ENCODE results near the gene ZNF516. TPM values are rescaled to one million over a fixed set of nuclear protein-coding genes. Genes with fewer than 3 reads are reported as not detected.

ZNF516 gene
- total RNA-seq, 1 donor from 2014 or later: 83.2 TPM

- no peaks in the 10 kb centered on the region for H3K9me3 Mint-ChIP-seq (ENCODE audit: unreplicated experiment)
- peaks cover 37% of the 10 kb centered on the region for H3K4me1 Mint-ChIP-seq (ENCODE audit: unreplicated experiment)
- peak overlapping the region; percentile 90 for H3K4me3 Mint-ChIP-seq (ENCODE audit: unreplicated experiment)
- H3K27me3 Mint-ChIP-seq (ENCODE audit: unreplicated experiment): no peaks in the 10 kb centered on the region
- peak overlapping the region; percentile 97 for H3K27ac Mint-ChIP-seq (ENCODE audit: unreplicated experiment)
- TF ChIP-seq CTCF (IDR thresholded peaks at IDR 0.05; ENCODE audit: unreplicated experiment): no peak
- DNase-seq (ENCODE audit: low spot score): peak; percentile 35
- H3K36me3 Mint-ChIP-seq (ENCODE audit: low read depth, unreplicated experiment): no peaks in the 10 kb centered on the region
Measured at GRCh38 chr18:76518860-76519538, 24.0 kb upstream of the ZNF516 start.

- no peaks in the 10 kb centered on the region for H3K36me3 Mint-ChIP-seq (ENCODE audit: low read depth, unreplicated experiment)
- TF ChIP-seq CTCF (IDR thresholded peaks at IDR 0.05; ENCODE audit: unreplicated experiment): no peak
- peaks cover 37% of the 10 kb centered on the region for H3K4me1 Mint-ChIP-seq (ENCODE audit: unreplicated experiment)
- peak; percentile 58 for DNase-seq (ENCODE audit: low spot score)
- no peaks in the 10 kb centered on the region for H3K9me3 Mint-ChIP-seq (ENCODE audit: unreplicated experiment)
- no peaks in the 10 kb centered on the region for H3K27me3 Mint-ChIP-seq (ENCODE audit: unreplicated experiment)
- H3K4me3 Mint-ChIP-seq (ENCODE audit: unreplicated experiment): peak overlapping the region; percentile 90
- peak overlapping the region; percentile 97 for H3K27ac Mint-ChIP-seq (ENCODE audit: unreplicated experiment)
Measured at GRCh38 chr18:76518123-76518859, 23.2 kb upstream of the ZNF516 start.

GRCh38 chr18:76515576-76515975 lies 20.5 kb upstream of the ZNF516 start:
- no peaks in the 10 kb centered on the region for H3K36me3 Mint-ChIP-seq (ENCODE audit: low read depth, unreplicated experiment)
- TF ChIP-seq CTCF (IDR thresholded peaks at IDR 0.05; ENCODE audit: unreplicated experiment): no peak
- no peak overlapping the region for H3K27ac Mint-ChIP-seq (ENCODE audit: unreplicated experiment)
- no peak overlapping the region for H3K4me3 Mint-ChIP-seq (ENCODE audit: unreplicated experiment)
- H3K9me3 Mint-ChIP-seq (ENCODE audit: unreplicated experiment): no peaks in the 10 kb centered on the region
- H3K4me1 Mint-ChIP-seq (ENCODE audit: unreplicated experiment): peaks cover 24% of the 10 kb centered on the region
- H3K27me3 Mint-ChIP-seq (ENCODE audit: unreplicated experiment): no peaks in the 10 kb centered on the region
- DNase-seq (ENCODE audit: low spot score): no peak

- Mint-ChIP-seq H3K9me3 (ENCODE audit: unreplicated experiment) (no peaks in the 10 kb centered on the region), H3K36me3 (ENCODE audit: low read depth, unreplicated experiment) (no peaks in the 10 kb centered on the region), H3K27me3 (ENCODE audit: unreplicated experiment) (no peaks in the 10 kb centered on the region), H3K27ac (ENCODE audit: unreplicated experiment) (no peak overlapping the region), H3K4me3 (ENCODE audit: unreplicated experiment) (no peak overlapping the region), H3K4me1 (ENCODE audit: unreplicated experiment) (peaks cover 20% of the 10 kb centered on the region)
- TF ChIP-seq CTCF (IDR thresholded peaks at IDR 0.05; ENCODE audit: unreplicated experiment): no peak
- no peak for DNase-seq (ENCODE audit: low spot score)
Measured at GRCh38 chr18:76514573-76514972, 19.5 kb upstream of the ZNF516 start.

GRCh38 chr18:76507830-76508385 lies 12.9 kb upstream of the ZNF516 start:
- Mint-ChIP-seq H3K9me3 (ENCODE audit: unreplicated experiment) (no peaks in the 10 kb centered on the region), H3K4me3 (ENCODE audit: unreplicated experiment) (no peak overlapping the region), H3K27ac (ENCODE audit: unreplicated experiment) (no peak overlapping the region), H3K27me3 (ENCODE audit: unreplicated experiment) (no peaks in the 10 kb centered on the region), H3K36me3 (ENCODE audit: low read depth, unreplicated experiment) (no peaks in the 10 kb centered on the region), H3K4me1 (ENCODE audit: unreplicated experiment) (peaks cover 3% of the 10 kb centered on the region)
- DNase-seq (ENCODE audit: low spot score): no peak
- TF ChIP-seq CTCF (IDR thresholded peaks at IDR 0.05; ENCODE audit: unreplicated experiment): no peak
